OCI-LY3 (cell line): ENCODE measurements around the gene IFI27.

ENCODE experiments used
- H2AFZ ChIP-seq: fragments of 200-600, 300-600 bp; shearing (Covaris generic); 2 replicates; pipeline ENCODE4 v1.6.0; 2014; ENCODE audit warnings: antibody characterized with exemption, low read depth, low read length
- H3K27ac ChIP-seq: fragments of 200-600, 300-600 bp; sonication (generic); 2 replicates; pipeline ENCODE4 v1.5.1; 2014; ENCODE audit warnings: mild to moderate bottlenecking, low read length, moderate library complexity, mixed read lengths
- H3K27me3 ChIP-seq: fragments of 200-600, 300-600 bp; sonication (generic); 2 replicates; pipeline ENCODE4 v1.6.1; 2014; ENCODE audit warnings: low read depth, low read length, mixed read lengths
- H3K36me3 ChIP-seq: fragments of 200-600, 300-600 bp; sonication (generic); replicated peaks from 2 replicates; pipeline ENCODE3; 2014; ENCODE audit warnings: low read depth, low read length, mixed read lengths
- H3K4me1 ChIP-seq: fragments of 300-600, 200-600 bp; sonication (generic); 2 replicates; pipeline ENCODE4 v1.6.1; 2014; ENCODE audit warnings: low read length, mixed read lengths
- H3K4me2 ChIP-seq: fragments of 200-600, 300-600 bp; sonication (generic); 2 replicates; pipeline ENCODE4 v1.6.1; 2014; ENCODE audit warnings: low read length, mixed read lengths
- H3K4me3 ChIP-seq: fragments of 300-600, 200-600 bp; sonication (generic); 2 replicates; pipeline ENCODE4 v1.5.1; 2014; ENCODE audit warnings: antibody characterized with exemption, mild to moderate bottlenecking, low read length, moderate library complexity
- H3K79me2 ChIP-seq: fragments of 300-600, 200-600 bp; shearing (Covaris generic); 2 replicates; pipeline ENCODE4 v1.6.1; 2014; ENCODE audit warnings: mild to moderate bottlenecking, low read length, mixed read lengths
- H3K9ac ChIP-seq: fragments of 300-600, 200-600 bp; shearing (Covaris generic); 2 replicates; pipeline ENCODE4 v1.6.0; 2014; ENCODE audit warnings: mild to moderate bottlenecking, low read length, moderate library complexity
- H3K9me3 ChIP-seq: fragments of 200-600, 300-600 bp; shearing (Covaris generic); 2 replicates; pipeline ENCODE4 v1.6.1; 2014; ENCODE audit warnings: low read length, mixed read lengths; ENCODE audit not compliant: insufficient read depth
- H4K20me1 ChIP-seq: fragments of 200-600, 300-600 bp; sonication (generic); 2 replicates; pipeline ENCODE4 v1.6.1; 2016; ENCODE audit warnings: low read length, mixed read lengths; ENCODE audit not compliant: insufficient read depth
- CTCF ChIP-seq: fragments of 200-600, 300-600 bp; sonication (generic); IDR thresholded peaks from 2 replicates; pipeline ENCODE4 v1.5.1; 2014; ENCODE audit warnings: antibody characterized with exemption, low read length, low read depth
- EZH2phosphoT487 ChIP-seq: fragments of 200-600 bp; shearing (Covaris generic); IDR thresholded peaks from 2 replicates; pipeline ENCODE4 v1.6.1; 2018; ENCODE audit warnings: antibody characterized with exemption, mixed run types, low read depth

IFI27 gene

GRCh38 chr14:94088516-94088915 lies 22.0 kb upstream of the IFI27 start:
- Histone ChIP-seq H2AFZ (no peak overlapping the region), H3K36me3 (no peaks in the 10 kb centered on the region), H3K4me1 (no peaks in the 10 kb centered on the region), H3K27me3 (no peaks in the 10 kb centered on the region), H3K79me2 (no peaks in the 10 kb centered on the region), H4K20me1 (no peaks in the 10 kb centered on the region), H3K4me3 (no peak overlapping the region), H3K27ac (no peak overlapping the region), H3K9me3 (no peaks in the 10 kb centered on the region), H3K4me2 (no peak overlapping the region), H3K9ac (no peak overlapping the region)
- no peak for TF ChIP-seq EZH2phosphoT487
- no peak for TF ChIP-seq CTCF

- Histone ChIP-seq H3K4me3 (no peak overlapping the region), H3K9ac (no peak overlapping the region), H3K9me3 (no peaks in the 10 kb centered on the region), H3K4me2 (no peak overlapping the region), H3K27me3 (no peaks in the 10 kb centered on the region), H4K20me1 (no peaks in the 10 kb centered on the region), H3K4me1 (no peaks in the 10 kb centered on the region), H3K36me3 (no peaks in the 10 kb centered on the region), H2AFZ (no peak overlapping the region), H3K79me2 (no peaks in the 10 kb centered on the region), H3K27ac (no peak overlapping the region)
- TF ChIP-seq EZH2phosphoT487 (no peak), CTCF (no peak)
Observed at GRCh38 chr14:94089479-94089878, 21.1 kb upstream of the IFI27 start.

DNA sequence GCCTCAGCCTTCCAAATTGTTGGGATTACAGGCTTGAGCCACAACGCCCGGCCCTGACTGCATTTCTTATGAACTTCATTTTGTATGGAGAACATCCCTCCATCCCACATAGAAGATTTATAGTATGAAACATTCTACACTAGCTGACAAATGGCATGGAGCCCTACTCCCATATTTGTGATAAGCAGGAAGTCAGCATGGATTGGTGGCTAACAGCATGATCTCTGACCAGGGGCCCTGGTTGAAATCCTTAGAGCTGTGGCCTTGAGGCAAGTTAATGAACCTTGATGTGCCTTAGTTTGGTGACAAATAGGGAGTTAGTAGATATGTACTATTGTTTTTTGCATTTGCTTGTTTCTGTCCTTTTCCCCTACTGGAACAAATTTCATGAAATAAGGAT lies 17.1 kb upstream of the IFI27 start:
- no peaks in the 10 kb centered on the region for H3K9me3 ChIP-seq
- TF ChIP-seq CTCF (no peak), EZH2phosphoT487 (no peak)

GRCh38 chr14:94097091-94097490 lies 13.4 kb upstream of the IFI27 start:
- TF ChIP-seq CTCF (no peak), EZH2phosphoT487 (no peak)

More for the DNA sequence above, 17.1 kb upstream of the IFI27 start:
- H2AFZ ChIP-seq = no peak overlapping the region
- no peak overlapping the region for H3K4me2 ChIP-seq
- no peaks in the 10 kb centered on the region for H3K4me1 ChIP-seq
- H3K79me2 ChIP-seq = no peaks in the 10 kb centered on the region
- no peaks in the 10 kb centered on the region for H4K20me1 ChIP-seq
- H3K27me3 ChIP-seq = no peaks in the 10 kb centered on the region
- H3K4me3 ChIP-seq = no peak overlapping the region
- no peak overlapping the region for H3K27ac ChIP-seq
- no peak overlapping the region for H3K9ac ChIP-seq
- H3K36me3 ChIP-seq = no peaks in the 10 kb centered on the region

More at GRCh38 chr14:94097091-94097490, 13.4 kb upstream of the IFI27 start:
- Histone ChIP-seq H3K79me2 (no peaks in the 10 kb centered on the region), H4K20me1 (no peaks in the 10 kb centered on the region), H3K4me1 (no peaks in the 10 kb centered on the region), H3K9ac (no peak overlapping the region), H2AFZ (no peak overlapping the region), H3K4me2 (no peak overlapping the region), H3K9me3 (no peaks in the 10 kb centered on the region), H3K27ac (no peak overlapping the region), H3K36me3 (no peaks in the 10 kb centered on the region), H3K27me3 (no peaks in the 10 kb centered on the region), H3K4me3 (no peak overlapping the region)
